ENCODE measurements around the gene EIF2AK3.

EIF2AK3 gene

DNA sequence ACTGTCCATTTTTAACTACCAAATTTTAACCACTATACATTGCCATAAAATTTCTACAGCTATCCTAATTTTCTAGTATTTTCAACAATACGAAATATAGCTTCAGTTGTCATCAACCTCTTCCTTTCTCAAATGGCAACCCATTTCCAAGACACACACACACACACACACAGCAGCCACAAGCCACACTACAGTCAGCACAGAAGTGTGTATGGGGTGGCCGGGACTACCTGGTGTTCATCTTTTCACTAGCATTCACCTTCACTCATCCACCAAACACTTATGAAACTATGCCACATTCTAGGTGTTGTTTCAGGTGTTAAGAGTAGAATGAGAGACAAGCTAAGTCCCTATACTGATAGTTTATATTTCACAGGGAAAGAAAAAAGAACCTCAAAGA, 62.9 kb downstream of the EIF2AK3 start:
- Histone ChIP-seq H3K27me3 (ENCODE audit: control insufficient read depth, low read length) (no peaks in the 10 kb centered on the region), H3K36me3 (ENCODE audit: control insufficient read depth, low read length) (peaks cover 90% of the 10 kb centered on the region), H3F3A (ENCODE audit: control insufficient read depth, insufficient read depth) (peaks cover 8% of the 10 kb centered on the region; the same call in 1 of the 2 replicates), H3K79me2 (ENCODE audit: control insufficient read depth, low read length) (peaks cover 29% of the 10 kb centered on the region), H3K4me3 (ENCODE audit: low read length) (no peak overlapping the region), H3K9me2 (replicated peaks; ENCODE audit: control insufficient read depth, low read length) (no peaks in the 10 kb centered on the region), H4K20me1 (ENCODE audit: control insufficient read depth, insufficient read depth, low read depth, low read length) (0 out of 2 replicates have a peak, but pooled peaks cover 1% of the 10 kb centered on the region), H3K9me3 (ENCODE audit: control insufficient read depth, insufficient read depth, low read length) (no peaks in the 10 kb centered on the region), H3K27ac (ENCODE audit: low read depth, low read length) (no peak overlapping the region), H3K4me2 (ENCODE audit: low read length) (no peak overlapping the region), H3K4me1 (ENCODE audit: control insufficient read depth, low read length) (no peaks in the 10 kb centered on the region)
- TF ChIP-seq EZH2phosphoT487 (IDR thresholded peaks at IDR 0.05; ENCODE audit: borderline replicate concordance, low read length) = no peak

DNA sequence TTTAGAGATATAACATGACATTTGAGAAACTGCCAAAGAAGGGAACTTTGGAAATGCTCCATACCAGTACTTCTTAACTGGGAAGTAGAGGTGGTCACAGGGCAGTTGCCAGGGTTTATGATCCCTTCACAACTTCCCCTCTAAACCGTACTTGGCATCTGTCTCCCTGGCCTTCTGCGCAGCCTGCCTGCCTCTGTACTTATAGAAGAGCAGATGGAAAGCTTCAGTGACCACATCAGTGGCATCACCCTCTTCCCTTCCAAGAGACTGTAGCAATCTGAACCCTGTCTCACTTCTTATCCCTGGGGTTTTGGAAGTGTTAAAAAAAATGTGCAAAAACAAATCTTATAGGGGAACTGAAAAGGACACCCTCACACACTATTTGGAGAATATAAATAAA, 64.1 kb downstream of the EIF2AK3 start:
- Histone ChIP-seq H4K20me1 (ENCODE audit: control insufficient read depth, insufficient read depth, low read depth, low read length) (no peaks in the 10 kb centered on the region), H3K27me3 (ENCODE audit: control insufficient read depth, low read length) (no peaks in the 10 kb centered on the region), H3K4me2 (ENCODE audit: low read length) (no peak overlapping the region), H3K4me3 (ENCODE audit: low read length) (no peak overlapping the region), H3K4me1 (ENCODE audit: control insufficient read depth, low read length) (no peaks in the 10 kb centered on the region), H3K36me3 (ENCODE audit: control insufficient read depth, low read length) (peaks cover 90% of the 10 kb centered on the region), H3F3A (ENCODE audit: control insufficient read depth, insufficient read depth) (peaks cover 17% of the 10 kb centered on the region; the same call in 1 of the 2 replicates), H3K9me2 (replicated peaks; ENCODE audit: control insufficient read depth, low read length) (no peaks in the 10 kb centered on the region), H3K27ac (ENCODE audit: low read depth, low read length) (no peak overlapping the region), H3K79me2 (ENCODE audit: control insufficient read depth, low read length) (peaks cover 22% of the 10 kb centered on the region), H3K9me3 (ENCODE audit: control insufficient read depth, insufficient read depth, low read length) (no peaks in the 10 kb centered on the region)
- TF ChIP-seq, protein P1, sequence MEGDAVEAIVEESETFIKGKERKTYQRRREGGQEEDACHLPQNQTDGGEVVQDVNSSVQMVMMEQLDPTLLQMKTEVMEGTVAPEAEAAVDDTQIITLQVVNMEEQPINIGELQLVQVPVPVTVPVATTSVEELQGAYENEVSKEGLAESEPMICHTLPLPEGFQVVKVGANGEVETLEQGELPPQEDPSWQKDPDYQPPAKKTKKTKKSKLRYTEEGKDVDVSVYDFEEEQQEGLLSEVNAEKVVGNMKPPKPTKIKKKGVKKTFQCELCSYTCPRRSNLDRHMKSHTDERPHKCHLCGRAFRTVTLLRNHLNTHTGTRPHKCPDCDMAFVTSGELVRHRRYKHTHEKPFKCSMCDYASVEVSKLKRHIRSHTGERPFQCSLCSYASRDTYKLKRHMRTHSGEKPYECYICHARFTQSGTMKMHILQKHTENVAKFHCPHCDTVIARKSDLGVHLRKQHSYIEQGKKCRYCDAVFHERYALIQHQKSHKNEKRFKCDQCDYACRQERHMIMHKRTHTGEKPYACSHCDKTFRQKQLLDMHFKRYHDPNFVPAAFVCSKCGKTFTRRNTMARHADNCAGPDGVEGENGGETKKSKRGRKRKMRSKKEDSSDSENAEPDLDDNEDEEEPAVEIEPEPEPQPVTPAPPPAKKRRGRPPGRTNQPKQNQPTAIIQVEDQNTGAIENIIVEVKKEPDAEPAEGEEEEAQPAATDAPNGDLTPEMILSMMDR (IDR thresholded peaks at IDR 0.05; ENCODE audit: low read depth, low read length, poor library complexity, severe bottlenecking) = no peak
- TF ChIP-seq EZH2phosphoT487 (IDR thresholded peaks at IDR 0.05; ENCODE audit: borderline replicate concordance, low read length) = no peak

DNA sequence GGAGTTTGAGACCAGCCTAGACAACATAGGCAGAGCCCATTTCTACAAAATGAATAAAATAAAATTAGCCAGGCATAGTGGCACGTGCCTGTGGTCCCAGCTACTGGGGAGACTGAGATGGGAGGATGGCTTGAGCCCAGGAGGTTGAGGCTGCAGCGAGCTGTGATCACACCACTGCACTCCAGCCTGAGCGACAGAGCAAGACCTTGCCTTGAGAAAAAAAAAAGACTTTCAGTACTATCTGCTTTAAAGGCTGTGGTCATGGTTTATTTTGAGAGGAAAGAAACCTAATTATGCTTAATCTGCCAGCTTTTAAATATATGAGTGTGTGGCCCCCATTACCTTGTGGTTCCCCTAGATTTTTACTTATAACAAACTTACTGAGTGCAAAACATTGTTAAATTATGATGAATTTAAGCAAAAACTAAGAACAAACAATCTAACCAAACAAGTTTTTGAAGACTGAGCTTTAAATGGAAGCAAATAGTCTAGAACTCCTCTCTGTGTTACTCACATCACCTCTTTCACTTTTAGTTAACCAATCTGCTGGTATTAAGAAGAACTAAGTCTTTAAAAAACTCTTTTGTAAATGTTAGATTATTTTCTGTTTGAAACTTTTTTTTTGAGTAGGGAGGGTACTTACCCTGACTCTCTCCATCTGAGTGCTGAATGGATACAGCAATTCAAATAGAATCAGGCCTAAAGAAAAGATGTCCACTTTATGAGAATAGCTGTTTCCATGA, 65.4 kb downstream of the EIF2AK3 start:
- Histone ChIP-seq H3K4me1 (ENCODE audit: control insufficient read depth, low read length) (no peaks in the 10 kb centered on the region), H3F3A (ENCODE audit: control insufficient read depth, insufficient read depth) (peaks cover 28% of the 10 kb centered on the region; the same call in 1 of the 2 replicates), H3K4me2 (ENCODE audit: low read length) (no peak overlapping the region)

More for the DNA sequence above, 65.4 kb downstream of the EIF2AK3 start:
- no peaks in the 10 kb centered on the region for H4K20me1 ChIP-seq (ENCODE audit: control insufficient read depth, insufficient read depth, low read depth, low read length)
- H3K27ac ChIP-seq (ENCODE audit: low read depth, low read length) = no peak overlapping the region
- H3K79me2 ChIP-seq (ENCODE audit: control insufficient read depth, low read length) = peaks cover 15% of the 10 kb centered on the region
- H3K9me2 ChIP-seq (replicated peaks; ENCODE audit: control insufficient read depth, low read length) = no peaks in the 10 kb centered on the region
- no peaks in the 10 kb centered on the region for H3K27me3 ChIP-seq (ENCODE audit: control insufficient read depth, low read length)
- TF ChIP-seq, protein P1 (IDR thresholded peaks at IDR 0.05; ENCODE audit: low read depth, low read length, poor library complexity, severe bottlenecking) = no peak
- no peak for TF ChIP-seq EZH2phosphoT487 (IDR thresholded peaks at IDR 0.05; ENCODE audit: borderline replicate concordance, low read length)
- H3K4me3 ChIP-seq (ENCODE audit: low read length) = no peak overlapping the region
- no peaks in the 10 kb centered on the region for H3K9me3 ChIP-seq (ENCODE audit: control insufficient read depth, insufficient read depth, low read length)
- peaks cover 92% of the 10 kb centered on the region for H3K36me3 ChIP-seq (ENCODE audit: control insufficient read depth, low read length)

Data from DOHH2 (cell line).